ENCODE results near the gene COPS3. TPM values are rescaled to one million over a fixed set of nuclear protein-coding genes. Genes with fewer than 3 reads are reported as not detected.

COPS3 gene
- total and polyA plus RNA-seq, 2 of the 8 experiments (the other 6 are each of a cell fraction or from before 2014, with no cell fraction given): 82.9 to 110 TPM

DNA sequence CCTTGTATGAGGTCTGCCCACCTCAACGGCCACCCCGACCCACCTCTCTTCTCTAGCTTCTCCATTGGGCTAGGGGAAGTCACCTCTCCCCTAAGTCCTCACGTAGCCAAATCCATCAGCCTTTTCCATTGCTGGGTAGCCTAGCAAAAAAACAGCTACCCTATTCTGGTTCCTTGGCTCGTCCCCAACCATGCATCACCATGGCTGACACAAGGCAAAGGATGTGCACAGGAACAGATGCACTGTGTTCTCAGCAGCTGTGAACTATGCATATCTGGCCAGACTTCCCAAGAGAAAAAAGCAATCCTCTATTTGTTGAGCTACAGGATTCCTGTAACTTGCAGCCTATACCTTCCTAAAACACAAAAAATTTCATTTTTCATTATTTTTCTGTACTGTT is 22.0 kb downstream of the COPS3 start (continued):
- TF ChIP-seq SRF (IDR thresholded peaks at IDR 0.05; ENCODE audit: low read depth, low read length): no peak
- no peak for TF ChIP-seq SIRT6 (IDR thresholded peaks at IDR 0.05; ENCODE audit: low read length)
- no peak for TF ChIP-seq PHF8 (conservative IDR thresholded peaks at IDR 0.05; ENCODE audit: low read depth, low read length)
- no peak for TF ChIP-seq SP1 (IDR thresholded peaks at IDR 0.05; ENCODE audit: low read depth, low read length)
- no peak for TF ChIP-seq CHD1 (IDR thresholded peaks at IDR 0.05; ENCODE audit: low read depth, low read length)
- TF ChIP-seq KDM5A (IDR thresholded peaks at IDR 0.05; ENCODE audit: low read length): no peak
- TF ChIP-seq NRF1 (IDR thresholded peaks at IDR 0.05; ENCODE audit: low read depth, low read length): no peak
- TF ChIP-seq EGR1 (IDR thresholded peaks at IDR 0.05; ENCODE audit: borderline replicate concordance, low read depth, low read length): no peak
